Posterior cingulate gyrus (tissue), 11 donors: ENCODE data around the gene SPEF2.
A peak's percentile ranks its signal among the peaks of the same experiment; 100 is the strongest.

ENCODE experiments used
- DNase-seq, 10 donors: peaks; one replicate each; pipeline versions ENCODE4 v3.0.0 to v3.0.0-alpha.2; 2020 to 2021; ENCODE audit warnings: mixed read lengths in 3 of 10
- intact Hi-C: fragments of 100-400 bp; cut with DNase I; formaldehyde crosslinking; loops from one replicate; pipeline ENCODE4 v1.15.1; 2023

The SPEF2 gene, protein sequence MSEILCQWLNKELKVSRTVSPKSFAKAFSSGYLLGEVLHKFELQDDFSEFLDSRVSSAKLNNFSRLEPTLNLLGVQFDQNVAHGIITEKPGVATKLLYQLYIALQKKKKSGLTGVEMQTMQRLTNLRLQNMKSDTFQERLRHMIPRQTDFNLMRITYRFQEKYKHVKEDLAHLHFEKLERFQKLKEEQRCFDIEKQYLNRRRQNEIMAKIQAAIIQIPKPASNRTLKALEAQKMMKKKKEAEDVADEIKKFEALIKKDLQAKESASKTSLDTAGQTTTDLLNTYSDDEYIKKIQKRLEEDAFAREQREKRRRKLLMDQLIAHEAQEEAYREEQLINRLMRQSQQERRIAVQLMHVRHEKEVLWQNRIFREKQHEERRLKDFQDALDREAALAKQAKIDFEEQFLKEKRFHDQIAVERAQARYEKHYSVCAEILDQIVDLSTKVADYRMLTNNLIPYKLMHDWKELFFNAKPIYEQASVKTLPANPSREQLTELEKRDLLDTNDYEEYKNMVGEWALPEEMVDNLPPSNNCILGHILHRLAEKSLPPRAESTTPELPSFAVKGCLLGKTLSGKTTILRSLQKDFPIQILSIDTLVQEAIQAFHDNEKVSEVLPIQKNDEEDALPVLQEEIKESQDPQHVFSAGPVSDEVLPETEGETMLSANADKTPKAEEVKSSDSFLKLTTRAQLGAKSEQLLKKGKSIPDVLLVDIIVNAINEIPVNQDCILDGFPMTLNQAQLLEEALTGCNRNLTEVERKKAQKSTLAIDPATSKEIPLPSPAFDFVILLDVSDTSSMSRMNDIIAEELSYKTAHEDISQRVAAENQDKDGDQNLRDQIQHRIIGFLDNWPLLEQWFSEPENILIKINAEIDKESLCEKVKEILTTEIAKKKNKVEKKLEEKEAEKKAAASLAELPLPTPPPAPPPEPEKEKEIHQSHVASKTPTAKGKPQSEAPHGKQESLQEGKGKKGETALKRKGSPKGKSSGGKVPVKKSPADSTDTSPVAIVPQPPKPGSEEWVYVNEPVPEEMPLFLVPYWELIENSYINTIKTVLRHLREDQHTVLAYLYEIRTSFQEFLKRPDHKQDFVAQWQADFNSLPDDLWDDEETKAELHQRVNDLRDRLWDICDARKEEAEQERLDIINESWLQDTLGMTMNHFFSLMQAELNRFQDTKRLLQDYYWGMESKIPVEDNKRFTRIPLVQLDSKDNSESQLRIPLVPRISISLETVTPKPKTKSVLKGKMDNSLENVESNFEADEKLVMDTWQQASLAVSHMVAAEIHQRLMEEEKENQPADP (N-terminal part only)

DNA sequence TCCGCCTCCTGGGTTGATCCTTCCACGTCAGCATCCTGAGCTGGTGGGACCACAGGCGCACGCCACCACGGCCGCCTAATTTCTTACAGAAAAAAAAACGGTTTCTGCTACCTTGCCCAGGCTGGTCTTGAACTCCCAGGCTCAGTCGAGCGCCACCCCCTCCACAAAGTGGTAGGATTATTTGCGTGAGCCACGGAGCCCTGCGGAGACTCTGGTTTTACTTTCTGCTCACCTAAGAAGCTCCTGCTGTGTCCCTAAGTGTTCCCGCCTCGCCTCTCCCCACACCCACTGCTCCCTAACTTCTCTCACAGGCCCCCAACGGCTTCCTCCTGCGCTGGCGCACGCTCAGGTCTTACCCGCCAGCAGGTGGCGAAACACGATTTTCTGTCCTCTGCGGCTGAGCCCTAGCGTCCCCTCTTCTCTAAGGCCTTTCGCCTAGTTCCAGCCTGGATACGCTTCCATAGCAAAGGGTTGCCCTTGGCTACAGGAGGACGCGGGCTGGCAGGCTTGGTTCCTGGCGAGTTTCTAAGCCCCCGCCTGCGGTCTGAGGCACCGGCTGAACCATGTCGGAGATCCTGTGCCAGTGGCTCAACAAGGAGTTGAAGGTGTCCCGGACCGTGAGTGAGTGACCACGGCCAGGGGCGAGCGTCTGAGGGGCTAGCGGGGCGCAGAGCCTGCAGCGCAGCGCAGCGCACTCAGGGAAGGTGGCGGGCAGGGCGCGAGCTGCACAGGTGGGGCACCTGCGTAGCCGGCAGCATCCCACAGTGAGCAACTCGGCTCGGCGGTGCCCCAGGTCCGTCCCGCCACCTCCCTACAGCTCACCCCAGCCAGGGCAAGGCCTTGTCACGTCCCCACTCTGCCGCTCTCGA is at the start of gene SPEF2:
Gene SPEF2 (plus strand): TSS at position 429 of the 869 bp plus-strand sequence. CDS start 135 bp downstream, at position 564.
- peak; percentile 70 to 97 (median 82) for DNase-seq
- intact Hi-C loops = loop anchor here (2.0 kb wide), 1 partner anchor 307 kb away; no protein-coding TSS in a partner anchor

DNA sequence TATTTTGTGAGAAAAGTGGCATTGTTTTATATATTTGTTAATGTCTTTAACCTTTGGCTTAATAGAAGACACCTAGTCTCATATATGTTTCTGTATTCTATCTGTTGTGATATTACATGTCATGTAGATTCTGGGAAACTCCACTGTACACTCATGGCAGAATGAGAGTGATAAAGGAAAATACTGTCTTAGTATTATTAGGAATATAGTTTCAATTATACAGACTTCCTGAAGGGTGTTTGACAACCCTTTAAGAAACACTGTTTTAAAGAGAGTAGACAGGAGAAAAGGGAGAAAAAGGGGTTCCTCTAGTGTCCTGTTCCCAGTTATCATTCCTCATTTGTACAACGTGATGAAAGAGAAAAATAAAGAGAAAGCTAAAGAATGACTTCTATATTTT is 42.1 kb upstream of the SPEF2 start:
- intact Hi-C loops = no loop called here
- no peak for DNase-seq

DNA sequence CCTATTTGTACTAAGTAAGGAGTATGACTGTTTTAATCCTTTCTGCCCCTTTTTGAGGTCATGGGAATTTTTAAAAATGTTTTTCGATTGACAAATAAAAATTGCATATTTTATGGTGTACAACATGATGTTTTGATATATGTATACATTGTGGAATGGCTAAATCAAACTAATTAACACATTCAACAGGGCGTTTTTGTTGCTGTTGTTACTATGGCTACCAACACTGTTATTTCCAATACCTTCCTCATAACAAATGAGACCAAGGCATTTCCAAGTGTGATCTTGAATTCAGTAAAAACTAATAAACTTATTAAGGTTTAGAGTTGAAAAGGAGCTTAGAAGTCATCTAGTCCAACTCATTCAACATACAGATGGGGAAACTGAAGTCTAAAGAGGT is 30.2 kb upstream of the SPEF2 start:
- intact Hi-C loops = no loop called here
- DNase-seq = no peak

DNA sequence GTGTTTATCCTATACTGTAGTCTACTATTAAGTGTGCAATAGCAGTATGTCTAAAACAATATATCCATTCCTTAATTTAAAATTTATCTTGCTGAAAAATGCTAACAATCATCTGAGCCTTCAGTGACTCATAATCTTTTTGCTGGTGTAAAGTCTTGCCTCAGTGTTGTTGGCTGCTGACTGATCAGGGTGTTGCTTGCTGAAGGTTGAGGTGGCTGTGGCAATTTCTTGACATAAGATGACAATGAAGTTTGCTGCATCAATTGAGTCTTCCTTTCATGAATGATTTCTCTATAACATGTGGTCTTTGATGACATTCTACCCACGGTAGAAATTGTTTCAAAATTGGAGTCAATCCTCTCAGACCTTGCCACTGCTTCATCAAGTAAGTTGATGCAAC is 24.3 kb upstream of the SPEF2 start:
- intact Hi-C loops = no loop called here

DNA sequence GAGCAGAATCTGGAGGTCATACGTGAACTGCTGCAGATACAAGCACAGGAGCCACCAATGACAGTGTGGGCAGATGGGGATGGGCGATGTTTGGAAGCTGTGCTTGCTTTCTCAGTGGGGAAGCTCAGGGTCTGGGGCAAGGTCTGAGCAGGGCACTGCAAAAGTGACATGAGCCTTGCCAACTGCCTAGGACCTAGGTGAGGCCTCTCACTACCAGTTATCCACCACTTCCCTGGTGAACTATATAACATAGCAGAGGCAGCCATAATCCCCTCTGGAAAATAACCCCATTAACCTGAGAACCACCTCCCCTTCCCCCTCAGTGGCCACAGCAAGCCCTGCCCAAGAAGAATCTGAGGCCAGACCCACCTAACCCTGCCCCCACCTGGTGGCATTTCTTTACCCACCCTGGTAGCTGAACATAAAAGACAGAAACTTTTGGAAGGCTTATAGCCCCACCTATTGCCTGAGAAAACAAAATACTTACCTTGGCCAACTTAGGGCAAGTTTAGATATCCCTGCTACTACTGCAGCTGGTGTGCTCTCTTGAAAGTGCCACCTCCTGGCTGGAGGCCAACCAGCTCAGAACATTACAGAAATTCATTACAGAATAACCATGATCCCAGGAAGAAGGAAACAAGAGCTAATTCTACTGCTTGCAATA is 18.8 kb upstream of the SPEF2 start:
- DNase-seq = no peak
- intact Hi-C loops = no loop called here

More for the DNA sequence above, 24.3 kb upstream of the SPEF2 start:
- DNase-seq = no peak

DNA sequence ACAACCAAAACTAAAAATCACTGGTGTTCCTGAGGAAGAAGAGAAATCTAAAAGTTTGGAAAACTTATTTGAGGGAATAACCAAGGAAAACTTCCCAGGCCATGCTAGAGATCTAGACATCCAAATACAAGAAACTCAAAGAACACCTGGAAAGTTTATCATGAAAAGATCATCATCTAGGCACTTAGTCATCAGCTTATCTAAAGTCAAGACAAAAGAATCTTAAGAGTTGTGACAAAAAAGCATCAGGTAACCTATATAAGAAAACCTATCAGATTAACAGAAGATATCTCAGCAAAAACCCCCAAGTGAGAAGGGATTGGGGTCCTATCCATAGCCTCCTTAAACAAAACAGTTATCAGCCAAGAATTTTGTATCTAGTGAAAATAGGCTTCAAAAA is 17.1 kb upstream of the SPEF2 start:
- intact Hi-C loops = no loop called here
- no peak for DNase-seq

DNA sequence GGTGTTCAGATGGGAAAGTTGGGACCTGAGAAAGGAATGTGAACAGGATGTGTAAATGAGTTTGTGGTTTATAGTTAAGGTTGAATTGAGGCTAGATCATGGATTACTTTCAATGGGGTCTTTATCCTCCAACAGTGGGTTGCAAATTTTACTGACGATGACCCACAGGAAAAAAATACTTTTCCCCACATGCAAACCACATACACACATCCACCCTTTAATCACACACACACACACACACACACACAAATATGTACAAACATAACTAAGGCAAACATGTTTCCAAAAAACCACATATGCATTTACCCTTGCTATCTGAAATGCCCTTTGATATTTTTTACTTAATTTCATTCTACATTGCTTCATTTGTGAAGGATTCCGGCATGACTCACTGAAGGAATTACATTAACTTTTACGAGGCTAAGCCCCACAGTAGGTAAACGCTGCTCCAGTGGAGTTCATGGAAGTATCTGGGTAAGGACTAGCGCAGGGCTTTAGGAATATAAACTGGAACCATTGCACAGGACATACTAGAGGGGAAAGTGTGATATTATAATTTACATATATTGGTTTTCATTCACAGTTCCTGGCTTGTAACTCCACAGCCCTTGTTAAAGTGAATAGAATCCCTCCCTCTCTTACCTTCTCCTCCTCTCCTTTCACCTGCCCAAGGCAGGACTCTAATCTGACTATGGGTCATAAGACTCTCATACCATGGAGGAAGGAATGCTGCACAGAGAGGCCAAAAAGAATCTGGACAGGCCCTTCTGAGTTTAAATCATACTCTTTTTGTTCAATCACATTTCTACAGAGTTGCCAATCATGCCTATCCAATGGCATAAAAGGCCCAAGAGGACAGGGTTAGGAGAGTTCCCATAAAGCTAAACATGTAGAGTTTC is 8.5 kb upstream of the SPEF2 start:
- DNase-seq = no peak
- intact Hi-C loops = no loop called here

DNA sequence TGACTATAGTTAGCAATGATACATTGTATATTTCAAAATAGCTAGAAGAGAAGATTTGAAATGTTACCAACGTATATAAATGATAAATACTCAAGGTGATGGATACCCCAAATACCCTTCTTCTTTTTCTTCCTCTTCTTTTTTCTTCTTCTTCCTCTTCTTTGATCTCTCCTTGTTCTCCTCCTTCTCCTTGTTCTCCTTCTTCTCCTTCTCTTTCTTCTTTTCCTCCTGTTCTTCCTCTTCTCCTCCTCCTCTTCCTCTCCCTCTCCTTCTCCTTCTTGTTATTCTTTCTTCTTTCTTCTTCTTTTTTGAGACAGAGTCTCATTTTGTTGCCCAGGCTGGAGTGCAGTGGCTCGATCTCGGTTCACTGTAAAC is 616 bp upstream of the SPEF2 start:
- intact Hi-C loops = no loop called here
- DNase-seq = no peak

DNA sequence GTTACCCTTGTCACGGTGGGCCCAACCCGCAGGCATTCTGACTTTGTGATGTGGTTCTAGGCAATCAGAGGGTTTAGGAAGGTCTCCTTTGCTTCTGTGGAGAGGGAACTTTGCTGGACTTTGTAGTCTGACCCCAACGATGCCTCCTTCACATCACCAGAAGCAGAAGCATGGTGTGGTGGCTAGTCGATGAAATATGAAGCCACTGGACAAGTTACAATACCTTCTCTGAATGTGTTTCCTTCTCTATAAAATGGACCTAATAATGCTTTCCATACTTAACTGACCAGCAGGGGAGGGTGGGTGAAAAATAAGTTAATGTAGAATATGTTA is 607 bp downstream of the SPEF2 start:
- intact Hi-C loops = loop anchor here (2.0 kb wide), 1 partner anchor 307 kb away; no protein-coding TSS in a partner anchor
- DNase-seq = no peak

DNA sequence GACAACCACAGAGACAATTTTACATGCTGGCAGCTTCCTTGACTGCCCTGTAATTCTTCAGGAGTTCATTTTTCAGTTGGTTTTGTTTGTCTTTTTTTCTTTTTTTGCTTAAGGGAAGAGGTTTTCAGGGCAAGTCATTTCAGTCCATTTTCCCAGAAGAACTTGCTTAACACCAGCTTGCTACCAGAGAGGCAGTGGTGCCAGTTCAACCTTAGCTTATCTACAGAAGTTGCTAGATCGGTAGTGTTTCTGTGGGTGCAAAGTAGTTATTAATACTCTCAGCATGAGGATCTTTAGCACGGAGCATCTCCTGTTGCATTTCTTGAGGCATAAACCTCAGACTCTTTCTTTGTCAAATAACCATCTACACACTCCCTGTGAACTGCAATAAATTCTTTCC is 1.1 kb downstream of the SPEF2 start:
- intact Hi-C loops = loop anchor here (2.0 kb wide), 1 partner anchor 306 kb away; no protein-coding TSS in a partner anchor
- no peak for DNase-seq

DNA sequence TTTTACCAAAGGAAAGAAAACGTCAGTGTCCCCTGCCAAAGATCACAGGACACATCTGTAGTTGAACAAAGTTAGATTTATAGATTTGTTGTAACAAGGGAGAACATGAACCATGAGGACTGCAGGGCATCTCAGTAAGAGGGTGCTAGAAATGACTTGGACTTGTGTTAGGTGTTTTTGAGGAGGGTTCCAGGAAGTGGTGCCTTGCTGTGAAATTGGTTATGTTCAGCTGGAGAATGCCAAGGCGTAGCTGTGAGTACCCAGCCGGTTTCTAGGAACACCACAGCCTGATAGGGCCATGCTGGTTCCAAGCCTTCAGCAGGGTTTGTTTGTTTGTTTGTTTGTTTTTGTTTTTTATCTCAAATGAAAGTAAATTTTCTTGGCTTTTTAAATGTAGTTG is 5.3 kb downstream of the SPEF2 start:
- no peak for DNase-seq
- intact Hi-C loops = no loop called here

DNA sequence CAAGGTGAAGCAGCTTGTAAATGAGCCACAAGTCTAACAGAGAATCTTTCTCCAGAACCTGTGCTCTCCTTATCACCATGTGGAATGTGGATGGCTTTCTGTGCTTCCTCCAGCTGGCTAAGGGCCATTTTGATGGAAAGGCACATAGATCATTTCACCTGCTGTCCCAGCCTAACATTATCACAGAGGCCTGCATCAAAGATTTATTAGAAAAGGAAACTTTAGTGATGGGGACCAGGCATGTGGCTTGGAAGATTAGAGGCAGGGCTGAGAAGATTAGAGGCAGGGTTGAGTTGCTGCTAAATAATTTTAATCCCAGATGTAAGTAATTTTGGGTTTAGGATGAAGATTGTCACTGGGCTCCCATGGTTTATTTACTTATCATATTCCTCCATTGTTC is 6.3 kb downstream of the SPEF2 start:
- intact Hi-C loops = no loop called here
- no peak for DNase-seq

DNA sequence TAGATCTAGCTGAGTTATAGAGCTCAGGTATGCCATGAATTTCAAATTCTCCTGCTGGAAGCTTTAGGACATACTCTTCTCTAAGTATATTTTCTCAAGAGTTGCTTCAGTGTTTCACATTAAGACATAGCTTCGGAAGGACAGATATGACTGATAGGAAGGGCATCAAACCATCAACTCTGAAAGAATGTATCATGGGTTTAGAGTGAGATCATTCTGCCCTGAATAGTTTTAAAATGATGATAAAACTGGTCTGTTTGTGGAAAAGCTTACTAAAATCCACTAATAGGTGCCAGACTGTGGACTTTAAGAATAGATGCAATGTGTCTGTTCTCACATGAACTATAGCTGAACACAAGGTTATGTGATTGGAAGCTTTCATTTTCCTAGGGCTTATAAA is 8.4 kb downstream of the SPEF2 start:
- intact Hi-C loops = no loop called here
- no peak for DNase-seq

DNA sequence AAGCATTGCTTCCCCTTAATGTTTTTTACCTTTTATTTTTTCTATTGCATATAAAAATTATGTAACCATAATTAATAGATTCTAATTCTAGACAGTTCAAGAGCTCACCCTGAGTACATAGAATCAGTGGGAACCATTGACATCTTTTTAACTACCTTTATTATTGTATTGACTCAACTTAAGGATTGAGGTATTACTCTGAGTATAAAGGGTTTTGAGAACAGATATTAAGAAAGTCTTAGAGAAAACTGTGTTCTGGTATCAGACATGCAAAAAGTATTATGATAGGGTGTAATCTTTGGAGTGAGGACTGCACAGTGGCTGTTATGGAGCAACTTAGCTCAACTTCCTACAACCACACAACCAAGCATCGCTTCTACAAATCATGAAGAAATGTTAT is 8.9 kb downstream of the SPEF2 start:
- DNase-seq = no peak
- intact Hi-C loops = no loop called here

DNA sequence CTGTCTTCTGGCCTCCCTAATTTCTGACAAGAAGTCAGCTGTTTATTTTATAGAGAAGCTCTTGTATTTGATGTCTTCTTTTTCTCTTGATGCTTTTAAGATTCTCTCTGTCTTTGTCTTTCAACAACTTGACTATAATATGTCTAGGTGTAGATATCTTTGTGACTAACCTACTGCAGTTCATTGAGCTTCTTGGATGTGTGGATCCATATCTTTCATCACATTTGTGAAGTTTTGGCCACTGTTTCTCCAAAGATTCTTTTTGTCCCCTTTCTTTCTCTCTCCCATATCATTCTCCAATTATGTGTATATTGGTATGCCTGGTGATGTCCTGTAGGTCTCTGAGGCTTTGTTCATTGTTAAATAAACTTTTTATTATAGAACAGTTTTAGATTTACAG is 16.7 kb downstream of the SPEF2 start:
- intact Hi-C loops = no loop called here
- no peak for DNase-seq

DNA sequence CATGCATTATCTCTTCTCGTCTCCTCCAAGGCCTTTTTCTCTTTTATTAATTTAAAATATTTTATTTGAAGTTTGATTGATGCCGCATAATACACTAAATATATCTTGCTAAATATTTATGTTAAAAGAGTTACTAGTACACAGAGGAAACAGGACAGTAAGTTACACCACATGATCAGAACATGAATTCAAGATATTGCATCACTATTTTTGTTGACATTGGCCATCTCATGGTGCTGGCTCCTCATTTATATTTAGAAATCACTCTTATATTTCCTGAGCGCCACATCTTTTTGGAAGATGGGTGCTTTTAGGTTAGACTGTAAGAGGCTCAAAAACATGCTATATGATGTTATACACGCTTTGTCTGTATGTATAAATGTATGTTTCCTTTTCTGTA is 23.0 kb downstream of the SPEF2 start:
- DNase-seq = no peak
- intact Hi-C loops = no loop called here

DNA sequence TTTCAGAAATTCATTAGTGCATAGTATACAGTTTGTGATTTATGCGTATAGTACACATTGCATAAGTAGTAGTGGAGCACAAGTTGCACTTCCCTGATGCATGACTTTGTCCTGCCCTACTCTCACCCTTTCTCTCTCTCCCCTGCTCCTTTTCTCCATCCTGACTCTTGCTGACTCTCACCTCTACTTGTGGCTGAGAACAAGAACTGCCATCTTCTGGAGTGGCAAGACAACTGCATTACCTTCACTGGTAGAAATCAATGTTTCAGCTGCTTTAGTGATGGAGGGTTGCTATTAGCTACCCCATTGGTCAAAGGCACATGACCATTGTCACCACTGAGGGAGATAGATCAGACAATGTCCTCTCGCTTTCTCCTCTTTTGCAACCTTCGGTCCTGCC is 26.9 kb downstream of the SPEF2 start:
- intact Hi-C loops = no loop called here
- DNase-seq = no peak

DNA sequence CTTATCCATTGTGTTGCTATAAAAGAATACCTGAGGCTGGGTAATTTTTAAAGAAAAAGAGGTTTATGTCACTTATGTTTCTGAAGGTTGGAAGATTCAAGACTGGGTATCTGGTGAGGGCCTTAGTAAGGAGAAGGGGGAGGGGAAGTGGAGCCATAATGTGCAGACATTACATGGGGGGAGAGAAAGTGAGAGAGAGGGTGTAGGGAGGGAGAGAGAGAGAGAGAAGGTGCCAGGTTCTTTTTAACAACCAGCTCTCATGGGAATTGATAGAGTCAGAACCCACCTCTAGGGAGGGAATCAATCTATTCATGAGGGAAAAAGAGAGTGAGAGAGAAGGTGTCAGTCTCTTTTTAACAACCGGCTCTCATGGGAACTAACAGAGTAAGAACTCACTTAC is 29.5 kb downstream of the SPEF2 start:
- intact Hi-C loops = no loop called here
- no peak for DNase-seq
